ENCODE results near the gene RHBDD1.
"Not testable (repeated sequence)": the region's sequence is repeated elsewhere in the genome, so short reads cannot be mapped to it uniquely, and the experiment has no call there.

Gene RHBDD1

GRCh38 chr2:226799976-226800940 is 35.6 kb upstream of the RHBDD1 start:
- no peak for DNase-seq

- peak; percentile 75 for DNase-seq
Observed at GRCh38 chr2:226800941-226801784, 34.7 kb upstream of the RHBDD1 start.

- peak; percentile 79 for DNase-seq
Observed at GRCh38 chr2:226802573-226802972, 33.3 kb upstream of the RHBDD1 start.

GRCh38 chr2:226803410-226803809 is 32.4 kb upstream of the RHBDD1 start:
- DNase-seq, result no peak

- DNase-seq, result peak; percentile 18
Observed at GRCh38 chr2:226813148-226813701, 22.6 kb upstream of the RHBDD1 start.

GRCh38 chr2:226818930-226819329 is 16.9 kb upstream of the RHBDD1 start:
- DNase-seq, result no peak

GRCh38 chr2:226825056-226825455 is 10.8 kb upstream of the RHBDD1 start:
- DNase-seq, result no peak

GRCh38 chr2:226828191-226828590 is 7.7 kb upstream of the RHBDD1 start:
- no peak for DNase-seq

GRCh38 chr2:226829721-226830631 is 5.9 kb upstream of the RHBDD1 start:
- no peak for DNase-seq

GRCh38 chr2:226831266-226831665 is 4.6 kb upstream of the RHBDD1 start:
- DNase-seq, result no peak

- DNase-seq, result no peak
Observed at GRCh38 chr2:226832061-226832460, 3.8 kb upstream of the RHBDD1 start.

- not testable (repeated sequence) for DNase-seq
Observed at GRCh38 chr2:226834880-226835279, 974 bp upstream of the RHBDD1 start.

GRCh38 chr2:226835420-226835795 is 446 bp upstream of the RHBDD1 start:
- no peak for DNase-seq

- no peak for DNase-seq
Observed at GRCh38 chr2:226836548-226836885, 663 bp downstream of the RHBDD1 start.

- DNase-seq, result no peak
Observed at GRCh38 chr2:226837334-226837733, 1.5 kb downstream of the RHBDD1 start.

- peak; percentile 38 for DNase-seq
Observed at GRCh38 chr2:226837787-226838603, 2.1 kb downstream of the RHBDD1 start.

GRCh38 chr2:226838722-226839121 is 2.9 kb downstream of the RHBDD1 start:
- peak; percentile 13 for DNase-seq

GRCh38 chr2:226839161-226839560 is 3.3 kb downstream of the RHBDD1 start:
- DNase-seq, result peak; percentile 31

- DNase-seq, result peak; percentile 21
Observed at GRCh38 chr2:226839951-226840350, 4.1 kb downstream of the RHBDD1 start.

- not testable (repeated sequence) for DNase-seq
Observed at GRCh38 chr2:226843001-226843400, 7.1 kb downstream of the RHBDD1 start.

GRCh38 chr2:226845386-226846116 is 9.7 kb downstream of the RHBDD1 start:
- no peak for DNase-seq
